ENCODE results near the gene LCE2A. TPM values are rescaled to one million over a fixed set of nuclear protein-coding genes. Genes with fewer than 3 reads are reported as not detected.
A peak's percentile ranks its signal among the peaks of the same experiment; 100 is the strongest.

Gene LCE2A
- total RNA-seq, 1 experiment from 2014 or later, result not detected

- Mint-ChIP-seq H3K4me1 (ENCODE audit: low read depth, unreplicated experiment) (peaks cover 22% of the 10 kb centered on the region), H3K27ac (ENCODE audit: unreplicated experiment) (peak overlapping the region; percentile 76), H3K4me3 (ENCODE audit: unreplicated experiment) (peak overlapping the region; percentile 36), H3K9me3 (ENCODE audit: unreplicated experiment) (no peaks in the 10 kb centered on the region), H3K36me3 (ENCODE audit: insufficient read depth, unreplicated experiment) (no peaks in the 10 kb centered on the region), H3K27me3 (ENCODE audit: insufficient read depth, unreplicated experiment) (no peaks in the 10 kb centered on the region)
- intact Hi-C loops (cut with micrococcal nuclease; ENCODE audit: unreplicated experiment), result no loop called here
- H3K4me1 ChIP-seq, result peaks cover 25% of the 10 kb centered on the region
- no TSS peak for BruUV-seq (replicated peaks)
- CTCF ChIA-PET, result no interaction called here
- no peaks in the 10 kb centered on the region for H3K36me3 ChIP-seq (ENCODE audit: control insufficient read depth, insufficient read depth, low read length)
- H3K27me3 ChIP-seq (replicated peaks; ENCODE audit: control insufficient read depth, insufficient read depth, low read length), result no peaks in the 10 kb centered on the region
- H3K9me3 ChIP-seq, result no peaks in the 10 kb centered on the region
- DNase-seq, result peak in 1 of 2 experiments; percentile 29
- no peak for TF ChIP-seq CTCF (IDR thresholded peaks at IDR 0.05; ENCODE audit: insufficient read depth in 1 of 2, low read depth in 1 of 2, low read length in 1 of 2, severe bottlenecking in 1 of 2, unreplicated experiment in 1 of 2)
- POLR2A ChIA-PET, result no interaction called here
- no peak overlapping the region for H3K4me3 ChIP-seq (ENCODE audit: low read depth, low read length)
Measured at GRCh38 chr1:152745289-152745704, 47.2 kb downstream of the LCE2A start.

DNA sequence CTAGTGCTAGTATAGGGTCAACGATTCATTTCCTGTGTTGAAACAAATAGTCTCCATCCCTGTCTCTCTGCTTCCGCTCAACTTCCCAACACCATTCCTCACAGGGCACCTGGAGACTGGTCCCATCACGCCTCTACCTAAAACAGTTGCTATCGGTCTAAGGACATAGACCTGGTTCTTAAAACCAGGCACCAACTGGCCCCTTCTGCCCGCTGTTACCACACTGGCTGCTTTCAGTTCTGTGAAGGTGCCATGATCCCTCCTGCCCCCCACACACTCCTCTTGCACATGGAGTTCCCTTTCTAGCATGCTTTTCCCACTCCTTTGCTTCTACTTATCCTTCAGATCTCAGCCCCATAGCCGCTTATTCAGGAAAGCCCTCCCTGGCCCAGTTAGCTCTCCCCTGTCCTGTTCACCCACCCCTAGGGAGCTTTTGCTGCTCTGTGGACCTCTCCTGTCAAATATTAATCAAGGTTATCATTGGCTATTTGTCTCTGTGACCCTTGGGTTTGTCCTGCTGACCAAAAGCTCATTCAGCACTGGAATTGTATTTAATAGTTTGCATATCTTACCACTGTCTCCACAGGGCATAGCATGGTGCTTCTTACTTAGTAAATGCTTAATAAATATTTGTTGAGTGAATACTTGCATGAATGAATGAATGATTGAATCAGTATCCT lies 47.8 kb downstream of the LCE2A start:
- H3K4me1 Mint-ChIP-seq (ENCODE audit: low read depth, unreplicated experiment), result peaks cover 22% of the 10 kb centered on the region
- Histone ChIP-seq H3K4me1 (peaks cover 25% of the 10 kb centered on the region), H3K36me3 (ENCODE audit: control insufficient read depth, insufficient read depth, low read length) (no peaks in the 10 kb centered on the region), H3K4me3 (ENCODE audit: low read depth, low read length) (no peak overlapping the region), H3K9me3 (no peaks in the 10 kb centered on the region), H3K27me3 (replicated peaks; ENCODE audit: control insufficient read depth, insufficient read depth, low read length) (no peaks in the 10 kb centered on the region)
- CTCF ChIA-PET, result no interaction called here
- H3K27ac Mint-ChIP-seq (ENCODE audit: unreplicated experiment), result peak overlapping the region; percentile 76
- no peaks in the 10 kb centered on the region for H3K9me3 Mint-ChIP-seq (ENCODE audit: unreplicated experiment)
- TSS peak; percentile 27 for BruUV-seq (replicated peaks)
- TF ChIP-seq CTCF (IDR thresholded peaks at IDR 0.05; ENCODE audit: insufficient read depth in 1 of 2, low read depth in 1 of 2, low read length in 1 of 2, severe bottlenecking in 1 of 2, unreplicated experiment in 1 of 2), result no peak
- H3K4me3 Mint-ChIP-seq (ENCODE audit: unreplicated experiment), result peak overlapping the region; percentile 36
- H3K27me3 Mint-ChIP-seq (ENCODE audit: insufficient read depth, unreplicated experiment), result peaks cover 2% of the 10 kb centered on the region
- no peaks in the 10 kb centered on the region for H3K36me3 Mint-ChIP-seq (ENCODE audit: insufficient read depth, unreplicated experiment)
- POLR2A ChIA-PET, result no interaction called here
- peak in 1 of 2 experiments; percentile 55 for DNase-seq
- intact Hi-C loops (cut with micrococcal nuclease; ENCODE audit: unreplicated experiment), result no loop called here

- H3K9me3 ChIP-seq, result no peaks in the 10 kb centered on the region
- H3K4me3 Mint-ChIP-seq (ENCODE audit: unreplicated experiment), result no peak overlapping the region
- no TSS peak for BruUV-seq (replicated peaks)
- no peak overlapping the region for H3K27ac Mint-ChIP-seq (ENCODE audit: unreplicated experiment)
- no peak overlapping the region for H3K4me3 ChIP-seq (ENCODE audit: low read depth, low read length)
- H3K36me3 Mint-ChIP-seq (ENCODE audit: insufficient read depth, unreplicated experiment), result no peaks in the 10 kb centered on the region
- ChIA-PET CTCF (no interaction called here), POLR2A (no interaction called here)
- peaks cover 6% of the 10 kb centered on the region for H3K27me3 Mint-ChIP-seq (ENCODE audit: insufficient read depth, unreplicated experiment)
- DNase-seq, result no peak
- no peaks in the 10 kb centered on the region for H3K9me3 Mint-ChIP-seq (ENCODE audit: unreplicated experiment)
- intact Hi-C loops (cut with micrococcal nuclease; ENCODE audit: unreplicated experiment), result no loop called here
- peaks cover 25% of the 10 kb centered on the region for H3K4me1 ChIP-seq
- H3K36me3 ChIP-seq (ENCODE audit: control insufficient read depth, insufficient read depth, low read length), result no peaks in the 10 kb centered on the region
- H3K4me1 Mint-ChIP-seq (ENCODE audit: low read depth, unreplicated experiment), result peaks cover 29% of the 10 kb centered on the region
- TF ChIP-seq CTCF (IDR thresholded peaks at IDR 0.05; ENCODE audit: insufficient read depth in 1 of 2, low read depth in 1 of 2, low read length in 1 of 2, severe bottlenecking in 1 of 2, unreplicated experiment in 1 of 2), result no peak
- no peaks in the 10 kb centered on the region for H3K27me3 ChIP-seq (replicated peaks; ENCODE audit: control insufficient read depth, insufficient read depth, low read length)
Measured at GRCh38 chr1:152747831-152748230, 49.7 kb downstream of the LCE2A start.

Other genes starting within 250 kb of the LCE2A start
- gene LCE5A, start 187.5 kb upstream of the LCE2A start, total RNA-seq (2022), result not detected in 2 replicates
- not detected in 2 replicates for gene CRCT1, start 183.9 kb upstream of the LCE2A start, total RNA-seq (2022)
- gene LCE3E, start 131.6 kb upstream of the LCE2A start, total RNA-seq (2022), result not detected in 2 replicates
- gene LCE3D, start 117.8 kb upstream of the LCE2A start, total RNA-seq (2022), result not detected in 2 replicates
- not detected in 2 replicates for gene LCE3C, start 98.1 kb upstream of the LCE2A start, total RNA-seq (2022)
- gene LCE3B, start 84.5 kb upstream of the LCE2A start, total RNA-seq (2022), result not detected in 2 replicates
- gene LCE3A, start 75.2 kb upstream of the LCE2A start, total RNA-seq (2022), result not detected in 2 replicates
- gene LCE2D, start 35.0 kb upstream of the LCE2A start, total RNA-seq (2022), result not detected in 2 replicates
- gene LCE2C, start 23.1 kb upstream of the LCE2A start, total RNA-seq (2022), result not detected in 2 replicates
- gene LCE2B, start 12.2 kb upstream of the LCE2A start, total RNA-seq (2022), result not detected in 2 replicates
- gene LCE4A, start 9.8 kb downstream of the LCE2A start, total RNA-seq (2022), result not detected in 2 replicates
- gene KPRP, start 59.7 kb downstream of the LCE2A start, total RNA-seq (2022), result not detected in 2 replicates
- not detected in 2 replicates for gene LCE1F, start 76.8 kb downstream of the LCE2A start, total RNA-seq (2022)
- gene LCE1E, start 87.9 kb downstream of the LCE2A start, total RNA-seq (2022), result not detected in 2 replicates
- not detected in 2 replicates for gene LCE1D, start 98.4 kb downstream of the LCE2A start, total RNA-seq (2022)
- not detected in 2 replicates for gene LCE1C, start 108.3 kb downstream of the LCE2A start, total RNA-seq (2022)
- not detected in 2 replicates for gene LCE1B, start 113.6 kb downstream of the LCE2A start, total RNA-seq (2022)
- gene LCE1A, start 129.1 kb downstream of the LCE2A start, total RNA-seq (2022), result not detected in 2 replicates
- gene LCE6A, start 144.5 kb downstream of the LCE2A start, total RNA-seq (2022), result not detected in 2 replicates
- gene LCE7A, start 161.7 kb downstream of the LCE2A start, total RNA-seq (2022), result not detected in 2 replicates
- not detected in 2 replicates for gene SMCP, start 180.0 kb downstream of the LCE2A start, total RNA-seq (2022)
- gene IVL, start 210.2 kb downstream of the LCE2A start, total RNA-seq (2022), result not detected in 2 replicates
- not detected in 2 replicates for gene SPRR5, start 248.9 kb downstream of the LCE2A start, total RNA-seq (2022)